CD4-positive, alpha-beta T cell treated with Interleukin-1 beta for 1 hour (primary cell): ENCODE results near the gene MCRIP2.

Experiments used
- DNase-seq, 2 donors: peaks; one replicate each; pipeline ENCODE4 v3.0.0-alpha.2; 2020 to 2022

Gene MCRIP2

DNA sequence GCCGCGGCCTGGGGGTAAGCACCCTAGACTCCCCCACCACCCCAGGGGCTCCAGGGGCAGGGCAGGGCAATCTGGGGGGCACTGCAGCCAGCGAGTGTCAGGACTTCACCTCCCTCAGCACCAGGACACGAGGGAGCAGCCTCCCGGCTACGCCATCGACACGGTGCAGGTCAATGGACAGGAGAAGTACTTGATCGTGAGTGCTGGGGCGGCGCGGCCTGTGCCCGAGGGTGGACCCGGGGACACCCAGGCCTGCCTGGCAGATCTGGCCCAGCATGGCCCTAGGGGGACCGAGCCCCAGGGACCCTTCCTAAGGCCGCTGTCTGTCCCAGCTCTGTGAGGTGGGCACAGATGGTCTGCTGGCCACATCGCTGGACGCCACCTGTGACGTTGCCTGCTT is 30.7 kb downstream of the MCRIP2 start:
- no peak for DNase-seq

DNA sequence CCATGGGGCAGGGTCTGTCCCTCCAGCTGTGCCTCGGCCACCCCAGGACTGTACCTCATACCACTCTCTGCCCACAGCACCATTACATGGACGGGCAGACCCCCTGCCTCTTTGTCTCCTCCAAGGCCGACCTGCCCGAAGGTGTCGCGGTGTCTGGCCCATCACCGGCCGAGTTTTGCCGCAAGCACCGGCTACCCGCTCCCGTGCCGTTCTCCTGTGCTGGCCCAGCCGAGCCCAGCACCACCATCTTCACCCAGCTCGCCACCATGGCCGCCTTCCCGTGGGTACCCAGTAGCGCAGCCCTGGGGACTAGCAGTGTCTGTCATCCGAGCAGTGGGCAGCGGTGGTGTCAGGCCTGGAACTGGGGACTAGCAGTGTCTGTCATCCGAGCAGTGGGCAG is 31.2 kb downstream of the MCRIP2 start:
- DNase-seq, result no peak

DNA sequence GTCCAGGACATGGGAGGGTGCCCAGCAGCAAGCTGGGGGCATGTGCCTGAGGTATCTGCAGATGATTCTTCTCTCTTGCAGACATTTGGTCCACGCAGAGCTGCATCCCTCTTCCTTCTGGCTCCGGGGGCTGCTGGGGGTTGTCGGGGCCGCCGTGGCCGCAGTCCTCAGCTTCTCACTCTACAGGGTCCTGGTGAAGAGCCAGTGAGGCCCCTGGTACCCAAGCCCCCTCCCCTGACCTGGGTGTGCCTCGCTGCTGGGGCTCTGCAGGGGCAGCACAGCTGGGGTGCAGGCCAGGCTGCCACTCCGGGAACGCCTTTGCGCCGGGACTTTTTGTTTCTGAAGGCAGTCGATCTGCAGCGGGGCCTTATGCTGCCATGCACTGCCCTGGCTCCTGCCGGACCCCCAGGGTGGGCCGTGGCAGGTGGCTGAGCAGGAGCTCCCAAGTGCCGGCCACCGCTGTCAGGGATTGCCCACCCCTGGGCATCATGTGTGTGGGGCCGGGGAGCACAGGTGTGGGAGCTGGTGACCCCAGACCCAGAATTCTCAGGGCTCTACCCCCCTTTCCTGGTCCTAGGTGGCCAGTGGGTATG is 31.9 kb downstream of the MCRIP2 start:
- no peak for DNase-seq

DNA sequence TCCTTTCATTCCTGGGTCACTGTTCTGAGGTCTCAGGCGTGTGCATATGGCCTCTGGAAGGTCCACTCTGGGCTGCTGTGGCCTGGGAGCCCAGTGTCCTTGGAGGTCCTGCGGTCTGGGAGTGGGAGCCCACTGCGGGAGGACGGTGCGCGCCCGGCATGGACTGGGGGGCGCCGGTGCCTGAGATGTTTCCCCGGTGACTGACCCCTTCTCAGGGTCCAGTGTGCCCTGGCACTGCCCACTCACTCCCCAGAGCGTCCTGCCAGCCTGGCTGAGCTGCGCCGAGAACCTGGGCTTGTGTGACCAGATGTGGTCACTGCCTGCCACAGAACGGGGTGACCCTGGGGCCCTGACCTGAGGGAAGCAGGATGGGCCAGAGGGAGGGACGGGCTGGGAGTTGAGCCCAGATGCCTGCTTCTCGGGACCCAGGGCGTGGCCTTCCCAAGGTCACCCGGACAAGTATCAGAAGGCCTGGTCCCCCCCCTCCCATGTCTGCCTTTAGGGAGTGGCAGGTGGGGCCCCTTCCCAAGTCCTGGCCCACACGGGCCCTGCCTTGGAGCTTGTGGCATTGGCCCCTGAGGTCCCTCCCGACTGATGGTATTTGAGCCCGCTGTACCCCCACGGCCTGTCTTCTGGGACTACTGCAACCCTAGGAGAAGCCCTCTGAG is 32.7 kb downstream of the MCRIP2 start:
- no peak for DNase-seq

DNA sequence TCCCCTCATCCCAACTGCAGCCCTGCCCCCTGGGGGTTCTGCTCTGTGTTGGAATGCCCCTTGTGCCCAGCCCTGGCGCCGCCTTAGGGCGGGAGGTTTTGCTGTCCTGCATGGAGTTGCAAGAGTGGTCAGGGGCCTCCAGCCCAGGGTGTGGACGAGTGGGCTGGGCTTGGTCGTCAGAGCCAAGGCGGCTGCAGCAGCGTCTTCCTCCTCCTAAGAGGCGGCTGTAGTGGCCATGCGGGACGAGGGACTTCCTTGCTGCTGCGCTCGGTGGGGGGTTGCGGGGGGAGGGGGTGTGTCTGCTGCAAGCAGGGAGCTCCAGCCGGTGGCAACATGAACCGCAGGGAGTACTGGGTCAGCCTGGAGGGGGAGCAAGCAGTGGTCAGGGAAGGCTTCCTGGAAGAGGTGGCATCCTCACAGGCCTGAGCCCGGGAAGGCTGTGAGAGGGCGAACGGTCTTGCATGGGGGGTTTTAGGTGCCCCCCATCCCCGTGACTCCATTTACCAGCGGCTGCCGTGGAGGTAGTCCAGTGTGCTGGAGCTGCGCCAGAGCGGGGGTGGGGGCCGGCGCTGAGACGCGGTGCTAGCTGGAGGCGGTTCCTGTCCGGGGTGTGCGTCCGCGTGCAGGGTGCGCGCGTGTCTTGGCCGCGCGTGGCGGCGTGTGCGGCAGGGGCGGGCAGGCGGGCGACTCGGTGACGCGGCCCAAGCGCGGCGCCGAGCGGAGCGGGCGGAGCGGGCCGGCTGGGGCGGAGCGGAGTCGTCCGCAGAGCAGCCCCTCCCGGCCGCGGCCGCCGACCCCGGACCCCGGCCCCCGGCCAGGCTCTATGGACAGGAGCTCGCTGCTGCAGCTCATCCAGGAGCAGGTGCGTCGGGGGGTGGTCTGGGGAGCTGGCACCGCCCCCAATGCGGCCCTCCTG is 33.6 kb downstream of the MCRIP2 start, which contains the start of gene RHBDL1:
Gene RHBDL1 (plus strand): TSS at position 704 of the 916 bp plus-strand sequence. CDS start 120 bp downstream, at position 824.
- no peak for DNase-seq

DNA sequence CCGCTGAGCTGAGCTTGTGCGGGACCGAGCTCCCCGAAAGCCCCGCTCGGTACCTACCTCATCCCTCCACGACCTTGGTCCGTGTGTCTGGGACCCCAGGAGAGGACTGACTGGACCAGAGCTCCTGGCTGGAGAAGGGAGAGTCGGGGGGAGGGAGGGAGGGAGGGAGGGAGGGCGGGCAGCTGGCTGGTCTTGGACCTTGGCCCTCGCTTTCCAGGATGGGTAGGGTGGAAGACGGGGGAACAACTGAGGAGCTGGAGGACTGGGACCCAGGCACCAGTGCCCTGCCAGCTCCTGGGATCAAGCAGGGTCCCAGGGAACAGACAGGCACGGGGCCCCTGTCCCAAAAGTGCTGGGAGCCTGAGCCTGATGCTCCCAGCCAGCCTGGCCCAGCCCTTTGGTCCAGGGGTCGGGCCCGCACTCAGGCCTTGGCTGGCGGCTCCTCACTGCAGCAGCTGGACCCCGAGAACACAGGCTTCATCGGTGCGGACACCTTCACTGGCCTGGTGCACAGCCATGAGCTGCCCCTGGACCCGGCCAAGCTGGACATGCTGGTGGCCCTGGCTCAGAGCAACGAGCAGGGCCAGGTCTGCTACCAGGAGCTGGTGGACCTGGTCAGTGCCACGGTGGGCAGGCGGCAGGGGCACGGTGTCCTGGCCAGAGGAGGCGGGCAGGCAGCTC is 34.4 kb downstream of the MCRIP2 start:
- DNase-seq, result no peak

DNA sequence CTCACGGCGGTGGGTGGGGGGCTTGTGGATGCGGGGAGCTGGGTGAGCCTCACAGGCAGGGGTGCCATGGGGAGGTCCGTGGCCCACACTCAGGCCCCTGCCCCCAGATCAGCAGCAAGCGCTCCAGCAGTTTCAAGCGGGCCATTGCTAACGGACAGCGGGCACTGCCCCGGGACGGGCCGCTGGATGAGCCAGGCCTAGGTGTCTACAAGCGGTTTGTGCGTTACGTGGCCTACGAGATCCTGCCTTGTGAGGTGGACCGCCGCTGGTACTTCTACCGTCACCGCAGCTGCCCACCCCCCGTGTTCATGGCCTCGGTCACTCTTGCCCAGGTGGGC is 34.9 kb downstream of the MCRIP2 start:
- DNase-seq, result no peak

DNA sequence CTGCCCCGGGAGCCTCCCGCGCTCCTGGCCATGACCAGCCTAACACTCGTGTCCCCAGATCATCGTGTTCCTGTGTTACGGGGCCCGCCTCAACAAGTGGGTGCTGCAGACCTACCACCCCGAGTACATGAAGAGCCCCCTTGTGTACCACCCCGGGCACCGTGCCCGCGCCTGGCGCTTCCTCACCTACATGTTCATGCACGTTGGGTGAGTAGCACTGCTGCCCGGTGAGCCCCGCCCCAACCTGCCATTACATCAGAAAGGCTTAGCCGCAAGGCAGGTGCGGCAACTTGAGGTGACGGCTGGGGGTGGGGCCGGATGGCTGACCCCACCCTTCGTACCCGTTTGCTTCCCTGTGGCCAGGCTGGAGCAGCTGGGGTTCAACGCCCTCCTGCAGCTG is 35.3 kb downstream of the MCRIP2 start:
- DNase-seq, result peak; percentile 34 to 53

DNA sequence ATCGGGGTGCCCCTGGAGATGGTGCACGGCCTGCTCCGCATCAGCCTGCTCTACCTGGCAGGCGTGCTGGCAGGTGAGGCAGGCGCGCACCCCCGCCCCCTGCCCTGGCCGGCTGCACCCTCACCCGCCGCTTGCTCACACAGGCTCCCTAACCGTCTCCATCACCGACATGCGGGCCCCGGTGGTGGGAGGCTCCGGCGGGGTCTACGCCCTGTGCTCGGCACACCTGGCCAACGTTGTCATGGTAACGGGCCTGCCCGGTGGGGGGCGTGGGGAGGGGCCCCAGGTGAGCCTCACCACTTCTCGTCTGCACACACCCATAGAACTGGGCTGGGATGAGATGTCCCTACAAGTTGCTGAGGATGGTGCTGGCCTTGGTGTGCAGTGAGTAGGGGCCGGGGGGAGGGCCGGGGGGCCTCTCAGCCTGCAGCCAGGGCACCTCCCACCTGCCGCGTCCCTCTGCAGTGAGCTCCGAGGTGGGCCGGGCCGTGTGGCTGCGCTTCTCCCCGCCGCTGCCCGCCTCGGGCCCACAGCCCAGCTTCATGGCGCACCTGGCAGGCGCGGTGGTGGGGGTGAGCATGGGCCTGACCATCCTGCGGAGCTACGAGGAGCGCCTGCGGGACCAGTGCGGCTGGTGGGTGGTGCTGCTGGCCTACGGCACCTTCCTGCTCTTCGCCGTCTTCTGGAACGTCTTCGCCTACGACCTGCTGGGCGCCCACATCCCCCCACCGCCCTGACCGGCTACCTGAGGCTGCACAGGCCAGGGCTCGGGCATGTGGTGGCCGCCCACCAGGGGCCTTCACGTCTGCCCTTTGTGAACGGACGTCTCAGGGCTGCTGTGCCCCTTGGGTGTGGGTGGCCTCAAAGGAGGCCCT is 35.9 kb downstream of the MCRIP2 start:
- no peak for DNase-seq

DNA sequence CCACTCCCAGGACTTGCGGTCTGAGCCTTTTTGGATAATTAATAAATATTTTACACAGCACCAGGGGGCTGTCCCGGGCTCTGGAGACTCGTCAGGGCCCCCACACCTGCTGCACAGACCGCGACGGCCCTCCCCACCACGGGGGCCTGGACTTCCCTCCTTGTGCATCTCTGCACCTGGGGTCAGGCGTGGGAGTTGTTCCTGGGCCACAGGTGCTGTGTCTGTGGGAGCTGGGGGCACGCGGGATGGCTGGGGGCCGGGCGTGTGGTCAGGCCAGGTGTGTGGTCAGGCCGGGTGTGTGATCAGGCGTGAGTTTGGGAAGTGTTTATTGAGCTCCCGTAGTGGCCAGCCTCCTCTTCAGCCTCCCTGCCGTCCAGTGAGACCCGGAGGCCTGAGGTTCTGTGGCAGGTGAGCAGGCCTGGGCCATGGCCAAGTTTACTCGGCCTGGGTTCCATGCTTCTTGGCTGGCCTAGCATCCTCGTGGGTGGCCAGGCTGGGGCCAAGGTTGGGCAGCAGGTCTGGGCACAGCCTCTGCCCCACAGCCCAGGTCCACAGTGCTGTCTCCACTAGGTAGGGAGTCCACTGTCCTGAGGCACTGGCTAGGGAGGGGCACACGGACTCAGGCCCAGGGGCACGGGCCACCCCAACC is 36.7 kb downstream of the MCRIP2 start:
- DNase-seq, result no peak

DNA sequence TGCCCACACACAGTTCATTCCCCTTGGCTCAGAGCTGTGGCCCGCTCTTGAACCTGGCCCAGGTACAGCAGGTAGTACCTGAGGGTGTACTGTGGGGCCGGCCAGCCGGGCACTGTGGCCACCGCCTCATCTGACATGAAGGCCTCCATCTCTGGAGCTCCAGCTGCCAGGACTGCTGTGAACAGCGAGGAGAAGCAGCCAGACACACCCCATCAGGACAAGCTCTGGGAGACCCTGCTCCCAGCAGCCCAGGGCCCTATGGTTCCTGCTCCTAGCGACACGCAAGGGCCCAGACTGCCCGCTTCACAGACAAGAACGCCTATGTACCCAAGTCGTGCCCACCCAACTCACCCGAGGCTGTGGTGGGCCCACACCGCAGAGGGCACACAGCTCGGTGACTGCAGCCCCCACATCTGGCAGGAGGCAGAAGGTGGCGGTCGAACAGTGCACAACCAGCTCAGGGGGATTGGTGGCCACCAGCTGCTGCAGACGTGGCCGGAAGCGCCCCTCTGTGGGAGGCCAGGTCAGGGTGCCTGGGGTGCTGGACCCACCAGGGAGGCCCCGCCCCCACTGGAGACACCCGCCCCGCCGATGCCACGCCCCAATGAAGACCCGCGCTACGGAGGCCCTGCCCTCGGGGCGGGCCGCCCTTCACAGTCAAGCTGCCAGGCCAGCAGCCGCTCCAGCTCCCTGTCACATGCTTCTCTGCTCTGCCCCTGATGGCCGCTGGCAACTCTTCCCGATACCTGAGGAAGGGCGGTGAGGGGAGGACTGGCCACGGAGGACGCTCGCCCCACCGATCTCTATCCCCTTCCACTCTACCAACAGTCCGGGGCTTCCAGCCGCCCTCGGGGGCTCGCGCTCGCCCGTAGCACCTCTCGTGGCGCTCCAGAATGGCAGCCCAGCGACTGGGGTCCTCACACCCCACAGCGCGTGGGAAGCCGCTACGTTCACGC is 37.5 kb downstream of the MCRIP2 start:
- DNase-seq, result peak; percentile 58 to 60

DNA sequence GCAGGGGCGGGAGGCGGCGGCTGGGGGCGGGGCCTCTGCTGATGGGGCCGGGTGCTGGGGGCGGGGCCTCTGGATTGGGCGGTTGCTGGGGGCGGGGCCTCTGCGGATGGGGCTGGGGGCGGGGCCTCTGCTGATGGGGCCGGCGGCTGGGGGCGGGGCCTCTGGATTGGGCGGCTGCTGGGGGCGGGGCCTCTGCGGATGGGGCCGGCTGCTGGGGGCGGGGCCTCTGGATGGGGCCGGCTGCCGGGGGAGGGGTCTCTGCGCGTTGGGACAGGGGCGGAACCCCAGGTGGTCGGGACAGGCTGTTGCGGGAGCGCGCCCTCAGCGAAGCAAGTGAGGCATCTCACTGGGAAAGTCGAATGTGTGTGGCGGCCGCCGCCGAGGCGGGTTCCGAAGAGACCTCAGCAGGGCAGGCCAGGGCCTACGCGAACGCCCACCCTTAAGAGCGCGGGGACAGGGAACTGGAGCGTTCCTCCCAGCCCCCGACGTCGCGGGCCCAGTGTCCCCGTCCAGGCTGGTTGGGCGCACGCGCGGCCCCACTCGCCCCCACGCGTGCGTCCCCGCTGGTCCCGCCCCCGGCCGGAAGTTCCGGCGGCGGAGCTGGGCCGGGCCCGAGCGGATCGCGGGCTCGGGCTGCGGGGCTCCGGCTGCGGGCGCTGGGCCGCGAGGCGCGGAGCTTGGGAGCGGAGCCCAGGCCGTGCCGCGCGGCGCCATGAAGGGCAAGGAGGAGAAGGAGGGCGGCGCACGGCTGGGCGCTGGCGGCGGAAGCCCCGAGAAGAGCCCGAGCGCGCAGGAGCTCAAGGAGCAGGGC is 38.4 kb downstream of the MCRIP2 start, which contains the start of gene STUB1:
Gene STUB1 (plus strand): TSS at position 597 of the 811 bp plus-strand sequence. CDS start 116 bp downstream, at position 713.
- DNase-seq, result peak; percentile 86 to 88

DNA sequence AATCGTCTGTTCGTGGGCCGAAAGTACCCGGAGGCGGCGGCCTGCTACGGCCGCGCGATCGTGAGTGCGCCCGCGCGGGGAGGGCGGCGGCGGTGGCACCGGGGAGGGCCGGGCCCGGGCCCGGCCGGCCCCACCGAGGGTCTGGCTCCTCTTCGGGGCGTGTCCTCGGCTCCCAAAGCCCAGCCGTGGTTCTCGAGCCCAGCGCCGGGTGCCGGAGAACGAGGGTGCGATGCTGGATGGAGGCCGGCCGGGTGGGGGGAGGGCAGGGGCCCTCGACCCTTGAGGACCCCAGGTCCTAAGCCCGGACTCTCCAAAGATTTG is 39.0 kb downstream of the MCRIP2 start:
- no peak for DNase-seq

DNA sequence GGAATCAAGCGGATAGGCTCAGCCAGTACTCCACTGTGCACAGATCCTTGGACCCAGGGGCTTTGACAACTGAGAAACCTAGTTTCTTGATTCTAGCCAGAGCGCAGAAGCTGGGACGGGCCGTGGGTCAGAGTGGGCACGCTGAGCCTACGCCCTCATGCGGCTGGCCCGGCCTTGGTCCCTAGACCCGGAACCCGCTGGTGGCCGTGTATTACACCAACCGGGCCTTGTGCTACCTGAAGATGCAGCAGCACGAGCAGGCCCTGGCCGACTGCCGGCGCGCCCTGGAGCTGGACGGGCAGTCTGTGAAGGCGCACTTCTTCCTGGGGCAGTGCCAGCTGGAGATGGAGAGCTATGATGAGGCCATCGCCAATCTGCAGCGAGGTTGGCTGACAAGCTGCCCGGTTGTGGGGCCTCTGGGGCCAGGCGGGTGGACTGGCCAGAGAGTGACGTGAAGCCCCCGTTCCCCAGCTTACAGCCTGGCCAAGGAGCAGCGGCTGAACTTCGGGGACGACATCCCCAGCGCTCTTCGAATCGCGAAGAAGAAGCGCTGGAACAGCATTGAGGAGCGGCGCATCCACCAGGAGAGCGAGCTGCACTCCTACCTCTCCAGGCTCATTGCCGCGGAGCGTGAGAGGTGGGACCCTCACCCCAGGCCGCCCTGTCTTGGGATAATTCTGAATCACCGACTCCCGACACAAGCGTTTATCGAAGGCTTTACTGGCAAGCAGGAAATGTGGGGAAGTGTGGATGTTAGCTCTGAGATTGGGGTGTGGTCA is 39.5 kb downstream of the MCRIP2 start:
- DNase-seq, result no peak

DNA sequence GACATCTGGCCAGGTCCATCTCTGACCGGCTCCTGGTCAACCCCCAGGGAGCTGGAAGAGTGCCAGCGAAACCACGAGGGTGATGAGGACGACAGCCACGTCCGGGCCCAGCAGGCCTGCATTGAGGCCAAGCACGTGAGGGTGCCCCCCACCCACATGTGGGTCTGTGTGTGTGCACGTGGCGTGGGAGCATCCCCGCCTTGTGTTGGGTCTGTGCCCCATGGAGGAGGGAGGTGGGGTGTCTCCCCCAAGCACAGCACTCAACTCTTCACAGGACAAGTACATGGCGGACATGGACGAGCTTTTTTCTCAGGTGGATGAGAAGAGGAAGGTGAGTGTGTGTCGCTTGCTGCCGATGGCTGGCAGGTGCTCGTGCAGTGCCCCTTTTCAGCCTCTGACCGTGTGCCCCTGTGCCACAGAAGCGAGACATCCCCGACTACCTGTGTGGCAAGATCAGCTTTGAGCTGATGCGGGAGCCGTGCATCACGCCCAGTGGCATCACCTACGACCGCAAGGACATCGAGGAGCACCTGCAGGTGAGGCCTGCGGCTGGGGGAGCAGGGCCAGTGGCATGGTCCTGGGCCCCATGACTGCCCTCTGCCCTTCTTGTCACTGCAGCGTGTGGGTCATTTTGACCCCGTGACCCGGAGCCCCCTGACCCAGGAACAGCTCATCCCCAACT is 40.3 kb downstream of the MCRIP2 start:
- no peak for DNase-seq

DNA sequence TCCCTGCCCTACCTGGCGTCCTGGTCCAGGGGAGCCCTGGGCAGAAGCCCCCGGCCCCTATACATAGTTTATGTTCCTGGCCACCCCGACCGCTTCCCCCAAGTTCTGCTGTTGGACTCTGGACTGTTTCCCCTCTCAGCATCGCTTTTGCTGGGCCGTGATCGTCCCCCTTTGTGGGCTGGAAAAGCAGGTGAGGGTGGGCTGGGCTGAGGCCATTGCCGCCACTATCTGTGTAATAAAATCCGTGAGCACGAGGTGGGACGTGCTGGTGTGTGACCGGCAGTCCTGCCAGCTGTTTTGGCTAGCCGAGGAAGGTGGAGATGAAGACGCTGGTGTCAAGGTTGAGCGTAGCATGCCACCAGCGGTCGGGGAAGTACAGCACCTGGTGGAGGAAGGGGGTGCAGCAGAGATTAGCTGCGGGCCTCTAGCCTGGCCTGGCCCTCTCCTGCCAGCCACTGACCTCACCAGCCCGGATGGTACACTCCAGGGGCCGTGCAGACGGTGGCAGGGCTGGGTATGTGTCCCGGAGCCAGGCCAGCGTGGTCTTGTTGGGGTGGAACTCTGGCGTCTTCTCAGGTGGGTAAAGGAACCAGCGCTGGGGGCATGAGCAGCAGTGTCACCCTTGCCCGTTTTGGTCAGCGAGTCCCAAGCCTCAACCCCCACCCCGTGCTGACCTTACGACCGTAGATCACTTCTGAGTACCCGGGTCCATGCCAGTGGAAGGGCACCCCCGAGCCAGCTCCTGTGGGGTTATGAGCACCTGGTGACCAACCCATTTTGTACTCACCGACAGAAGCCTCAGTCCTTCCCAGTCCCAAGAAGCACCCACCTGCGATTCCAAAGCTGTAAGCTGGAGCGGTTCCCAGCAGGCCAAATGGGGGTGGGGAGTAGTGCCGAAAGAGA is 41.1 kb downstream of the MCRIP2 start:
- no peak for DNase-seq
